Neural cell (in vitro differentiated cells): ENCODE data around the gene CDC25B. TPM values are rescaled to one million over a fixed set of nuclear protein-coding genes. Genes with fewer than 3 reads are reported as not detected.
A peak's percentile ranks its signal among the peaks of the same experiment; 100 is the strongest.

ENCODE experiments used
- H2AFZ ChIP-seq: fragments of 200-600, 300-800 bp; sonication (generic), shearing (Covaris generic); 2 replicates; pipeline ENCODE4 v1.6.0; 2014; ENCODE audit warnings: low read depth, mild to moderate bottlenecking, antibody characterized with exemption, low read length, moderate library complexity
- H3F3A ChIP-seq: fragments of 200-600 bp; shearing (Covaris generic); 2 replicates; pipeline ENCODE4 v1.6.1; 2016; ENCODE audit warnings: mild to moderate bottlenecking, moderate library complexity, mixed read lengths, antibody characterized with exemption, low read length; ENCODE audit not compliant: insufficient read depth, poor library complexity, severe bottlenecking
- H3K27ac ChIP-seq: fragments of 200-600, 300-800 bp; sonication (generic), shearing (Covaris generic); 2 replicates; pipeline ENCODE4 v1.5.1; 2014; ENCODE audit warnings: mild to moderate bottlenecking, low read length, moderate library complexity
- H3K27me3 ChIP-seq: fragments of 300-800, 200-600 bp; sonication (generic), shearing (Covaris generic); 2 replicates; pipeline ENCODE4 v1.6.0; 2014; ENCODE audit warnings: mild to moderate bottlenecking, low read depth, low read length, moderate library complexity; ENCODE audit not compliant: insufficient read depth
- H3K36me3 ChIP-seq: fragments of 300-800, 200-600 bp; sonication (generic), shearing (Covaris generic); 2 replicates; pipeline ENCODE4 v1.5.1; 2014; ENCODE audit warnings: mild to moderate bottlenecking, antibody characterized with exemption, low read length, moderate library complexity; ENCODE audit not compliant: insufficient read depth
- H3K4me2 ChIP-seq: fragments of 300-800, 200-600 bp; sonication (generic), shearing (Covaris generic); 2 replicates; pipeline ENCODE4 v1.6.0; 2014; ENCODE audit warnings: mild to moderate bottlenecking, low read length
- H3K4me3 ChIP-seq: fragments of 300-800, 200-600 bp; sonication (generic), shearing (Covaris generic); 2 replicates; pipeline ENCODE4 v1.5.1; 2014; ENCODE audit warnings: mild to moderate bottlenecking, low read length, moderate library complexity
- H3K79me2 ChIP-seq: fragments of 200-600 bp; shearing (Covaris generic); replicated peaks from 2 replicates; pipeline ENCODE4 v1.6.0; 2014; ENCODE audit warnings: mild to moderate bottlenecking, low read length, moderate library complexity; ENCODE audit not compliant: insufficient read depth
- H3K9ac ChIP-seq: fragments of 300-800, 200-600 bp; sonication (generic), shearing (Covaris generic); 2 replicates; pipeline ENCODE4 v1.6.1; 2016; ENCODE audit warnings: mild to moderate bottlenecking, low read length, mixed read lengths
- H3K9me2 ChIP-seq: fragments of 200-600 bp; shearing (Covaris generic); 2 replicates; pipeline ENCODE4 v1.6.1; 2016; ENCODE audit warnings: mild to moderate bottlenecking, low read length, mixed read lengths; ENCODE audit not compliant: insufficient read depth
- H3K9me3 ChIP-seq: fragments of 200-600, 300-800 bp; sonication (generic), shearing (Covaris generic); 2 replicates; pipeline ENCODE4 v1.6.1; 2016; ENCODE audit warnings: mild to moderate bottlenecking, mixed run types, low read length, moderate library complexity, mixed read lengths
- H4K20me1 ChIP-seq: fragments of 200-600 bp; shearing (Covaris generic); 2 replicates; pipeline ENCODE4 v1.6.1; 2016; ENCODE audit warnings: mild to moderate bottlenecking, mixed run types; ENCODE audit not compliant: insufficient read depth
- CTCF ChIP-seq: fragments of 450-650 bp; IDR thresholded peaks from 2 replicates; pipeline ENCODE4 v1.5.1; 2014; ENCODE audit warnings: antibody characterized with exemption, mild to moderate bottlenecking, moderate library complexity; ENCODE audit not compliant: poor library complexity, severe bottlenecking
- EZH2 ChIP-seq: fragments of 200-600, 300-800 bp; shearing (Covaris generic), sonication (generic); IDR thresholded peaks from 2 replicates; pipeline ENCODE4 v1.6.1; 2014; ENCODE audit warnings: antibody characterized with exemption, low read length, borderline replicate concordance, mild to moderate bottlenecking; ENCODE audit not compliant: insufficient read depth, poor library complexity, severe bottlenecking
- MXI1 ChIP-seq: fragments of 450-650 bp; conservative IDR thresholded peaks from 2 replicates; pipeline ENCODE4 v1.6.1; 2014; ENCODE audit warnings: antibody characterized with exemption, mild to moderate bottlenecking; ENCODE audit not compliant: poor library complexity, severe bottlenecking
- POLR2AphosphoS5 ChIP-seq: IDR thresholded peaks from 2 replicates; pipeline ENCODE4 v1.6.1; 2012
- RAD21 ChIP-seq: fragments of 450-650 bp; conservative IDR thresholded peaks from 2 replicates; pipeline ENCODE4 v1.6.1; 2014; ENCODE audit warnings: antibody characterized with exemption, mild to moderate bottlenecking, moderate library complexity
- SMC3 ChIP-seq: fragments of 450-650 bp; conservative IDR thresholded peaks from 2 replicates; pipeline ENCODE4 v1.6.1; 2014; ENCODE audit warnings: antibody characterized with exemption, mild to moderate bottlenecking, moderate library complexity; ENCODE audit not compliant: poor library complexity
- TAF1 ChIP-seq: IDR thresholded peaks from 2 replicates; pipeline ENCODE4 v1.6.1; 2012; ENCODE audit warnings: low read depth
- polyA plus RNA-seq: library from polyadenylated mRNA; depleted of rRNA; stranded (reverse); fragments of >200 nt; gene quantifications from 2 replicates; pipeline ENCODE4 v1.2.3, GENCODE V29; 2014

CDC25B gene
- polyA plus RNA-seq, 1 donor from 2014 or later = 26.5 TPM

- H3K36me3 ChIP-seq = no peaks in the 10 kb centered on the region
- H2AFZ ChIP-seq = no peak overlapping the region
- H3K27me3 ChIP-seq = no peaks in the 10 kb centered on the region
- H3K9me3 ChIP-seq = no peaks in the 10 kb centered on the region
- no peaks in the 10 kb centered on the region for H3K79me2 ChIP-seq
- no peak overlapping the region for H3K9ac ChIP-seq
- no peak overlapping the region for H3K27ac ChIP-seq
- no peaks in the 10 kb centered on the region for H4K20me1 ChIP-seq
- H3K4me3 ChIP-seq = no peak overlapping the region
- H3K9me2 ChIP-seq = no peaks in the 10 kb centered on the region
- TF ChIP-seq TAF1 (no peak), SMC3 (no peak), CTCF (no peak)
- no peak overlapping the region for H3K4me2 ChIP-seq
- H3F3A ChIP-seq = peaks cover 7% of the 10 kb centered on the region
Observed at GRCh38 chr20:3815703-3816315, 19.7 kb downstream of the CDC25B start.

DNA sequence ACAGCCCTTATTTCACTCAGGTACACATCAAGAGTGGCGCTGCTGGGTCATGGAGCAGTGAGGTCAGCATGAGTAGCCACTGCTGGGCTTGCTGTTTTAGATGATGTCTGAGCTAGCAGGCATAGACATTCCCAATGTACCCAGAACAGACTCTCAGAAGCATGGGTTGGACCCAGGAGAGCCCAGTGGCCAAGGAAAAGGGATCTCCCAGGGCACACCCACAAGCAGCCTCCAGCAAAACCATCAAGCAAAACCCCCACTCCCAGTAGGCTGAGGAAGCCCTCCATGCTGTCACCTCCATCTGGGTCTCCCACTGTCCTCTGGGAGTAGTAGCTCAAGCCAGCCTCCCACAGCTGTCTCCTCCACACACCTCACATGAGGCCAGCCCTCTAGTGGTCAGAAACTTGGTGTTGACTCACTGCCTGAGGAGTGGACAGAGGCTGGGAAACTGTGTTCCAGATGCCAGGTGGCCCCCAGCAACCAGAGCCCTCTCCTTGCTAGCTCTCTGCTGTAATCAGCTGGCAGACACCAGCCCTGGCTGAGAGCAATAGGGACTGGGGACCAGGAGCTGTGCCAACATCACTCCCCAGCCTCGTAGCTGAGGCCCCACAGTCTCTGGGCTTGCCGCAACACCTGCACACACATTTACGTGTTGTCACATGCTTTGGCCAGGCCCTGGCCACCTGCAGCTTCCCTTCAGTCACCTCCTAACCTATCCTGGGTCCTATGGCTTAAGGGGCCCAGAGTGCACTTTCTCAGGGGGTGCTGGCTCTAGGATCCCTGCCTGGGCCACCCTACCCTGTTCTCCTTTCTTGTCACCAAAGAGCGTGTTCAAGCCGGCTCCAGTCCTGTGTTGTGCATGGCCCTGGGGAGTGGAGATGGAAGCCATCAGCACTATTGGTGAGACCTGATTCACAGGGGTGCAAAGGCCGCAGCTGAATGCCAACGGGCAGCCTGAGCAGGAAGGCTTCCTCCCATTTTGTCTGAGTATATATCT is 22.3 kb downstream of the CDC25B start:
- H4K20me1 ChIP-seq = no peaks in the 10 kb centered on the region
- no peaks in the 10 kb centered on the region for H3K36me3 ChIP-seq
- no peak overlapping the region for H3K27ac ChIP-seq
- no peak overlapping the region for H3K4me3 ChIP-seq
- no peaks in the 10 kb centered on the region for H3K27me3 ChIP-seq
- H2AFZ ChIP-seq = no peak overlapping the region
- H3K9ac ChIP-seq = no peak overlapping the region
- no peaks in the 10 kb centered on the region for H3K9me3 ChIP-seq
- H3K79me2 ChIP-seq = peaks cover 6% of the 10 kb centered on the region
- H3F3A ChIP-seq = peaks cover 7% of the 10 kb centered on the region
- TF ChIP-seq CTCF (peak; percentile 27), EZH2 (no peak), SMC3 (no peak), TAF1 (no peak), RAD21 (no peak)
- H3K9me2 ChIP-seq = no peaks in the 10 kb centered on the region
- no peak overlapping the region for H3K4me2 ChIP-seq

DNA sequence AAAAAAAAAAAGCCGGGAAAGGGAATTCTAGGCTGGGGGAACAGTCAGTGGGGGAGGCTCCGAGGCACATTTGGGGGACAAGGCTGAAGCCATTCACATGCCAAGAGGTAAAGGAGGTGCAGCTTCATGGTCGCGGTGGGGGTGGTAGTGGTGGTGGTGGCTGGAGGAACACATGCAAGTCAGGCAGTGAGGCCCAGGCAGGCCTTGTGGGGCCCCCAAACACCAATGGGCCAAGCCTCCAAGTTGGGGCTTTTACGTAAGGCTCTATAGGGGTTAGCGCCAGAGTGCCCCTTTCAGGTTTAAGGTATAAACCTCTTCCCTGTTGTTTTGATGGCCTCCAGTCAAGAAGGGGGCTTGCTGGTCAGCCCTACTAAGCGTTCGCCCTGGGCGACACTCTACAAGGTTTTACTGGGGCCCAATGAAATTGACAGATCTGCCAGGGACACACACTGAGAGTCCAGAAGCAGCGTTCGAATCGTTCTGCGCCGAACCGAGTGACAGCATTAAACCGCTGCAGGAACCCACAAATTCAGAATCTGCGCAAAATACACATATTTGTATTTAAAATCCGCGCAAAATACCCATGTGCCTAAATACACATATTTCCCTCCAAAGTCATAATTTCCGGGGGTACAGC is 23.4 kb downstream of the CDC25B start:
- H3K4me3 ChIP-seq = peak overlapping the region; percentile 73
- H3K79me2 ChIP-seq = peaks cover 6% of the 10 kb centered on the region
- no peaks in the 10 kb centered on the region for H4K20me1 ChIP-seq
- peak overlapping the region; percentile 92 for H3K9ac ChIP-seq
- H2AFZ ChIP-seq = peak overlapping the region; percentile 56
- H3K9me2 ChIP-seq = no peaks in the 10 kb centered on the region
- peak overlapping the region; percentile 50 for H3K4me2 ChIP-seq
- TF ChIP-seq POLR2AphosphoS5 = no peak
- no peak for TF ChIP-seq SMC3
- TF ChIP-seq MXI1 = no peak
- TF ChIP-seq CTCF = no peak
- H3F3A ChIP-seq = peaks cover 7% of the 10 kb centered on the region
- H3K27ac ChIP-seq = peak overlapping the region; percentile 93
- no peaks in the 10 kb centered on the region for H3K9me3 ChIP-seq
- H3K36me3 ChIP-seq = no peaks in the 10 kb centered on the region
- no peaks in the 10 kb centered on the region for H3K27me3 ChIP-seq
